GM20000 (cell line): ENCODE measurements around the gene NXPH4.

Experiments used
- DNase-seq: peaks from one replicate; pipeline ENCODE4 v3.0.0; 2012; ENCODE audit warnings: low spot score
- CTCF ChIP-seq: IDR thresholded peaks from 2 replicates; pipeline ENCODE4 v1.5.1; 2012; ENCODE audit warnings: mild to moderate bottlenecking, control low read depth; ENCODE audit errors: extremely low read depth, missing control alignments

NXPH4 gene

GRCh38 chr12:57191410-57191809, 25.2 kb upstream of the NXPH4 start:
- DNase-seq: no peak
- no peak for TF ChIP-seq CTCF

- DNase-seq: no peak
- TF ChIP-seq CTCF: no peak
Measured at GRCh38 chr12:57192920-57193319, 23.7 kb upstream of the NXPH4 start.

GRCh38 chr12:57193706-57194245, 22.8 kb upstream of the NXPH4 start:
- DNase-seq: no peak
- TF ChIP-seq CTCF: no peak

- TF ChIP-seq CTCF: no peak
- DNase-seq: no peak
Measured at GRCh38 chr12:57194253-57194652, 22.3 kb upstream of the NXPH4 start.

- no peak for TF ChIP-seq CTCF
- no peak for DNase-seq
Measured at GRCh38 chr12:57195186-57195585, 21.4 kb upstream of the NXPH4 start.

GRCh38 chr12:57195611-57196371, 20.8 kb upstream of the NXPH4 start:
- no peak for TF ChIP-seq CTCF
- no peak for DNase-seq

GRCh38 chr12:57196439-57196838, 20.2 kb upstream of the NXPH4 start:
- TF ChIP-seq CTCF: no peak
- no peak for DNase-seq
